MCF 10A (cell line): ENCODE measurements around the gene IQCB1. TPM values are rescaled to one million over a fixed set of nuclear protein-coding genes. Genes with fewer than 3 reads are reported as not detected.

Experiments
- BruUV-seq: library from RNA; stranded (reverse); fragments of 400-500 nt; replicated peaks from 2 replicates; lab custom pipeline; 2021; lab: Mats Ljungman, UMichigan
- CTCF ChIA-PET: fragments of 300-600 bp; sonication (Branson Sonifier 250); formaldehyde crosslinking; extraction: SDS; loops from one replicate; lab custom pipeline; 2021; ENCODE audit warnings: antibody characterized with exemption, inconsistent platforms; lab: Yijun Ruan, JAX
- POLR2A ChIA-PET: fragments of 300-600, 350-650 bp; sonication (Branson Sonifier 250); formaldehyde crosslinking; extraction: SDS; loops from one replicate; lab custom pipeline; 2020; ENCODE audit warnings: antibody characterized with exemption, inconsistent platforms; lab: Yijun Ruan, JAX
- DNase-seq: peaks from one replicate; pipeline ENCODE4 v3.0.0-alpha.2; 2018; ENCODE audit not compliant: unreplicated experiment
- H3K27ac Mint-ChIP-seq: one replicate; pipeline ENCODE4 v1.8.0; 2022; ENCODE audit warnings: mild to moderate bottlenecking, low read depth, mixed read lengths; ENCODE audit not compliant: unreplicated experiment
- H3K27me3 Mint-ChIP-seq: one replicate; pipeline ENCODE4 v1.8.0; 2022; ENCODE audit warnings: mixed read lengths; ENCODE audit not compliant: insufficient read depth, unreplicated experiment
- H3K36me3 Mint-ChIP-seq: one replicate; pipeline ENCODE4 v1.8.0; 2022; ENCODE audit warnings: mild to moderate bottlenecking, moderate library complexity, mixed read lengths; ENCODE audit not compliant: insufficient read depth, unreplicated experiment
- H3K4me1 Mint-ChIP-seq: one replicate; pipeline ENCODE4 v1.8.0; 2022; ENCODE audit warnings: mixed read lengths; ENCODE audit not compliant: insufficient read depth, unreplicated experiment
- H3K4me3 Mint-ChIP-seq: one replicate; pipeline ENCODE4 v1.8.0; 2022; ENCODE audit warnings: mild to moderate bottlenecking, moderate library complexity, mixed read lengths; ENCODE audit not compliant: unreplicated experiment
- H3K9me3 Mint-ChIP-seq: one replicate; pipeline ENCODE4 v1.8.0; 2022; ENCODE audit warnings: mixed read lengths; ENCODE audit not compliant: unreplicated experiment
- intact Hi-C: fragments of 100-400 bp; cut with micrococcal nuclease; formaldehyde crosslinking; loops from 2 replicates; pipeline ENCODE4 v1.14.1; 2022
- total RNA-seq: library from RNA; stranded (reverse); gene quantifications from 2 replicates; pipeline ENCODE4 v1.2.3, GENCODE V29; 2022
- TF ChIP-seq, protein P1 (sequence below): fragments of 200-600 bp; IDR thresholded peaks from one replicate; pipeline ENCODE4 v1.8.0; 2022; ENCODE audit warnings: antibody characterized with exemption, mild to moderate bottlenecking; ENCODE audit not compliant: unreplicated experiment

IQCB1 gene
- total RNA-seq, 1 experiment from 2014 or later = 33.5 TPM

DNA sequence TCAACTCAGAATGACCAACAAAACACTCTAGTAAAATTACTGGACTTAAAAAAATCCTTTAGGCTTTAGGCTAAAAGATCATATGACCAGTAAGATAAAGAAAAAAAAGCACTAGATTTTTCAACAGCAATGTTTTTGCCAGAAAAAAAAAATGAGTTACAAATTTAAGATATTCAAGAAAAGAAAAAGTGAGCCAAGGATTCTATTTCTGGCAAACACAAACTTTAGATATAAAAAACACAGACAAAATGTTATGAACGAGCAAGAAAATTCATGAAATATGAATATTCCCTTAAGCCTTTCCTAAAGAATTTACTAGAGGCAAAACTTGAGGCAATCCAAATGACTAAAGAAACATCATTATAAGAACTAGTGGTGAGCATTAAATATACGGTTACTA is 94.0 kb downstream of the IQCB1 start:
- POLR2A ChIA-PET = no interaction called here
- H3K4me1 Mint-ChIP-seq = peaks cover 6% of the 10 kb centered on the region
- peaks cover 22% of the 10 kb centered on the region for H3K36me3 Mint-ChIP-seq
- H3K27me3 Mint-ChIP-seq = no peaks in the 10 kb centered on the region
- no peak overlapping the region for H3K4me3 Mint-ChIP-seq
- CTCF ChIA-PET = no interaction called here
- intact Hi-C loops = no loop called here
- TF ChIP-seq, protein P1, sequence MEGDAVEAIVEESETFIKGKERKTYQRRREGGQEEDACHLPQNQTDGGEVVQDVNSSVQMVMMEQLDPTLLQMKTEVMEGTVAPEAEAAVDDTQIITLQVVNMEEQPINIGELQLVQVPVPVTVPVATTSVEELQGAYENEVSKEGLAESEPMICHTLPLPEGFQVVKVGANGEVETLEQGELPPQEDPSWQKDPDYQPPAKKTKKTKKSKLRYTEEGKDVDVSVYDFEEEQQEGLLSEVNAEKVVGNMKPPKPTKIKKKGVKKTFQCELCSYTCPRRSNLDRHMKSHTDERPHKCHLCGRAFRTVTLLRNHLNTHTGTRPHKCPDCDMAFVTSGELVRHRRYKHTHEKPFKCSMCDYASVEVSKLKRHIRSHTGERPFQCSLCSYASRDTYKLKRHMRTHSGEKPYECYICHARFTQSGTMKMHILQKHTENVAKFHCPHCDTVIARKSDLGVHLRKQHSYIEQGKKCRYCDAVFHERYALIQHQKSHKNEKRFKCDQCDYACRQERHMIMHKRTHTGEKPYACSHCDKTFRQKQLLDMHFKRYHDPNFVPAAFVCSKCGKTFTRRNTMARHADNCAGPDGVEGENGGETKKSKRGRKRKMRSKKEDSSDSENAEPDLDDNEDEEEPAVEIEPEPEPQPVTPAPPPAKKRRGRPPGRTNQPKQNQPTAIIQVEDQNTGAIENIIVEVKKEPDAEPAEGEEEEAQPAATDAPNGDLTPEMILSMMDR = no peak
- no peak for DNase-seq
- no peaks in the 10 kb centered on the region for H3K9me3 Mint-ChIP-seq
- no peak overlapping the region for H3K27ac Mint-ChIP-seq
- BruUV-seq = no TSS peak

DNA sequence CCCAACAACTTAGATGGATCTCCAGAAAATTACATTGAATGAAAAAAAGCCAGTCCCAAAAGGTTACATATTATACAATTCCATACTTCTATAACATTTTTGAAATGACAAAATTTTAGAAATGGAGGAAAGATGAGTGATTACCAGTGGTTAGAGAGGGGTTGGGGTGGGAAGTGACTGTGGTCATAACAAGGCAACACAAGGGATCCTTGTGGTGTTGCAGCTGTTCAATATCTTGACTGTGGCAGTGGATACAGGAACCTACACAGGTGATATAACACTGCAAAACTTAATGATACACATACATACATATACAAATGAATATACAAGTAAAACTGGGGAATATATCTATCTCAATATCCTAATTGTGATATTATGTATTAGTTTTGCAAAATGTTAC is 95.0 kb downstream of the IQCB1 start:
- H3K9me3 Mint-ChIP-seq = no peaks in the 10 kb centered on the region
- no peaks in the 10 kb centered on the region for H3K27me3 Mint-ChIP-seq
- POLR2A ChIA-PET = interaction anchor here (1.0 to 1.9 kb wide), 2 partner anchors 8 to 10 kb away, joined by 8 to 10 read pairs; partner anchors contain the start of gene GOLGB1
- DNase-seq = no peak
- no peak overlapping the region for H3K27ac Mint-ChIP-seq
- peaks cover 19% of the 10 kb centered on the region for H3K36me3 Mint-ChIP-seq
- peaks cover 9% of the 10 kb centered on the region for H3K4me1 Mint-ChIP-seq
- intact Hi-C loops = no loop called here
- H3K4me3 Mint-ChIP-seq = no peak overlapping the region
- TF ChIP-seq, protein P1 = no peak
- CTCF ChIA-PET = no interaction called here
- BruUV-seq = no TSS peak

DNA sequence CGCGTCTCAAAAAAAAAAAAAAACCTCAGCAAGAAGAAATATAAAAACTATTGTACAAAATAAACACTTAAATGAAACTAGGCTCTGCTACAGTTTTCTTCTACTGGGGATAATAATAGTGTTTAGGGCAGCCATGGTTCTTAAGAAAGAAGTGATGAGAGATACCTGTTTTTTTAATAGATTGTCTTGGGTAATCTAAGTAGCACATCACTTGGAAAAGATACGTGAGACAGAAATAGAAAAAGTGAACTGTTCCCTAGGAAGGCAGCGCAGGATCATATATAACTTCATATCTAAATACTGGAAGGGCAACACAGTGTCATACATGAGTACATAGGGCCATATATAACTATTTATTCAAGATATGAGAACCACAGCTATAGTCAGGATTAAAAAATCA is 97.2 kb downstream of the IQCB1 start:
- no peak for DNase-seq
- no TSS peak for BruUV-seq
- POLR2A ChIA-PET = no interaction called here
- TF ChIP-seq, protein P1 = no peak
- peaks cover 13% of the 10 kb centered on the region for H3K4me1 Mint-ChIP-seq
- intact Hi-C loops = no loop called here
- peaks cover 16% of the 10 kb centered on the region for H3K36me3 Mint-ChIP-seq
- H3K4me3 Mint-ChIP-seq = no peak overlapping the region
- CTCF ChIA-PET = no interaction called here
- H3K27ac Mint-ChIP-seq = no peak overlapping the region
- H3K9me3 Mint-ChIP-seq = no peaks in the 10 kb centered on the region
- no peaks in the 10 kb centered on the region for H3K27me3 Mint-ChIP-seq

DNA sequence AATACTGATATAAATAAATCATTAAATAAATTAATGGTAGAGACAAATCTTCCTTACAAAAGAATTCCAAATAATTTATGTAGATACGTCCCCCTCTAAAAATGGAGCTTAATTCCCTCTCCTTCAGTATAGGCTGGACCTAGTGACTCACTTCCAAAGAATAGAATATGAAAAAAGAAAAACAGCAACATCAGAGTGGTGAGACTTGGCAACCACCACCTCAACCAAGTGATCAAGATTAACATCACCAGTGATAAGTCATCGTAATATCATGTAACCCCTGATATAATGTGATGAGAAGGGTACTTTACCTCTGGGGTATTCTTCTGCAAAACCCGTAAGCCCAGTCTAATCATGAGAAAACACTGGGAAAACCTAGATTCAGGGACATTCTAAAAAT is 98.7 kb downstream of the IQCB1 start:
- peaks cover 22% of the 10 kb centered on the region for H3K4me1 Mint-ChIP-seq
- H3K9me3 Mint-ChIP-seq = no peaks in the 10 kb centered on the region
- no peaks in the 10 kb centered on the region for H3K27me3 Mint-ChIP-seq
- no TSS peak for BruUV-seq
- POLR2A ChIA-PET = interaction anchor here (1.3 to 9.7 kb wide), 3 partner anchors 9 to 14 kb away, joined by 5 to 124 read pairs (median 6); partner anchors contain the start of gene GOLGB1
- peaks cover 14% of the 10 kb centered on the region for H3K36me3 Mint-ChIP-seq
- TF ChIP-seq, protein P1 = no peak
- intact Hi-C loops = no loop called here
- no peak for DNase-seq
- CTCF ChIA-PET = interaction anchor here (0.6 kb wide), 1 partner anchor 11 kb away, joined by 3 read pairs; no protein-coding TSS in a partner anchor
- no peak overlapping the region for H3K4me3 Mint-ChIP-seq
- H3K27ac Mint-ChIP-seq = no peak overlapping the region
